GM18507 (cell line): ENCODE measurements around the gene ZNF474.

ENCODE experiments used
- DNase-seq: peaks from one replicate; pipeline ENCODE4 v3.0.0; 2011; ENCODE audit warnings: low read depth; ENCODE audit not compliant: insufficient read length; ENCODE audit errors: extremely low spot score
- FAIRE-seq: peaks from 2 replicates; lab custom pipeline; 2011; peaks lifted over from hg19 to GRCh38; lab: Jason Lieb, UNC

The ZNF474 gene

GRCh38 chr5:122173474-122174415, 44.4 kb downstream of the ZNF474 start:
- no peak for FAIRE-seq
- DNase-seq = no peak

DNA sequence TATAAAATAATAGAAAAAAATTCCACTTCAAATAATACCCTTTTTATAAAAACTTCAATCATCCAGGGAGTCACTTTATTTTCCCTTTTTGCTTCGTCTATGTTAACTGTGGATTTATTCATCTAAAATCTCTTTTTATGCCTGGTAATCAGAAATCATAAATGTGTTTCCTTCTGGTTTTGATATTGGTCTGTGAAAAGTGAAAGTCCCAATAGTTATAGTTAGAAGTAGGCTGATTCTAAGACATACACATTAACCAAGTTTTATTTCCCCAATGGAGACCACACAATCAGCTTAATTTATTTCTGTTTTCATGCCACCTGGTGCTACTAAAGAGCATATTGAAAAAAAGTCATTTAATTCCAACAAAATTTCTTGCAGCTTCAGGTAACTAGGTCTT, 45.7 kb downstream of the ZNF474 start:
- FAIRE-seq = no peak
- no peak for DNase-seq

GRCh38 chr5:122175852-122176251, 46.5 kb downstream of the ZNF474 start:
- FAIRE-seq (no peak), DNase-seq (no peak)

GRCh38 chr5:122177161-122177560, 47.8 kb downstream of the ZNF474 start:
- FAIRE-seq = no peak
- DNase-seq = no peak

- FAIRE-seq = no peak
- no peak for DNase-seq
Measured at GRCh38 chr5:122179701-122180100, 50.4 kb downstream of the ZNF474 start.

DNA sequence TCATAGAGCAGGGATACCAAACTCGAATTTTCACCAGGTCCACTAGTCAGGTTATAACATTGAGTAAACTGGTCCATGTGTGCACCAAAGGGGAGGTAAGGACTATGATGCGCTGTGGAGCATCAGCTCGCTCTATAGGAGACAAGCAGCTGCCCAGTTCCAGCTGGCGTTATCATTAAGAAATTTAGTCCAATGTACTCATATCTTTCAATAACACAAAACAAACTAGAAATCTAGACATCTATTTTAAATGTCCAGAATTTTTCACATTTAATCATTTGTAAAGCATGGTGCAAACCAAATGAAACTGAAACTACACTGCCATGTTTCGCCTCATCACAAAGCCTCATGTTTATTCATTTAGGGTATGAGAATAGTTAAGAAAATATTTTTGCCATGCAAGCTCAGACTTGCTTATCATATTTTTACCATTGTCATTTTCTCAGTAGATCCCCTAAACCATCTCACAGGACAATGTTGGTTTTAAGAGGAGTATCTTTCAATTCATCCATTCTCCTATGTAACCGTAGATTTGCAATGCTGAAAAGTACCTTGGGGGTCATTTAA, 50.9 kb downstream of the ZNF474 start:
- no peak for FAIRE-seq
- no peak for DNase-seq

GRCh38 chr5:122180863-122181548, 51.7 kb downstream of the ZNF474 start:
- FAIRE-seq (no peak), DNase-seq (no peak)

DNA sequence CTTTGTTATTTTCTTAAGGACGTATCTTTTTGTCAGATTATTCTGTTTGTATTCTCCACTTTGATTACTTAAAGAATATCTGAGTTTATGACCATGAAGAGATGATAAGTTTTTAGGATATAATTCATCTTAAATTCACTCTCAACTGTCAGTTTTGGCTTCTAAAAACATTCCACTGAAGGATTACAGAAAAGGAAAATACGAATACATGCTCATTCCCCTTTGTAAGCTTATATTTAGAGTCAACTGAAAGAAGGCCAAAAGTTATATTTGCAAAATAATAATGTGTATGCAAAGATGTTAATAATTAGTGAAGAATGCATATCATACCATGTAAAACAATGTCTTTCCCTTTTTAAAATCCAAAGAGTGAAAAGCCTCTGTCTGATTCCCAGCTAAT, 52.5 kb downstream of the ZNF474 start:
- FAIRE-seq = no peak
- DNase-seq = no peak

DNA sequence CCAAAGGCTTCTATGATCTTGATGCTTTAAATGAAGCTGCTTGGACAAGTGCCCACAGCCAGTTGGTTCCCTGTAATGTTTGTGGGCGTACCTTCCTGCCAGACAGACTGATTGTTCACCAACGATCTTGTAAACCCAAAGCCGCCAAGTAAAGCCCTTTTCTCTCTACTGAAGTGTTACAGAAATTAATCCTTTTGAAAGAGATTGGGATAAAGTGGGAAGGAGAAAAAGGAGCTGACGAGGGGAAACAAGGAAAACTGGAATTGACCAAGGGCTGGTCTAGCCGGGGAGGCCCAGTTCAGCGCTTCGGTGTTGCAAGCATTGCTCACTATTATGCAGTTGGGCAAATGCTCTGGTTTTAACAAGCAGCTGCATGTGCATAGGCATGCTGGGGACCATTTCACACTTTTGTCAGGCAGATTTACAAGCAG, 53.2 kb downstream of the ZNF474 start:
- DNase-seq (no peak), FAIRE-seq (no peak)

DNA sequence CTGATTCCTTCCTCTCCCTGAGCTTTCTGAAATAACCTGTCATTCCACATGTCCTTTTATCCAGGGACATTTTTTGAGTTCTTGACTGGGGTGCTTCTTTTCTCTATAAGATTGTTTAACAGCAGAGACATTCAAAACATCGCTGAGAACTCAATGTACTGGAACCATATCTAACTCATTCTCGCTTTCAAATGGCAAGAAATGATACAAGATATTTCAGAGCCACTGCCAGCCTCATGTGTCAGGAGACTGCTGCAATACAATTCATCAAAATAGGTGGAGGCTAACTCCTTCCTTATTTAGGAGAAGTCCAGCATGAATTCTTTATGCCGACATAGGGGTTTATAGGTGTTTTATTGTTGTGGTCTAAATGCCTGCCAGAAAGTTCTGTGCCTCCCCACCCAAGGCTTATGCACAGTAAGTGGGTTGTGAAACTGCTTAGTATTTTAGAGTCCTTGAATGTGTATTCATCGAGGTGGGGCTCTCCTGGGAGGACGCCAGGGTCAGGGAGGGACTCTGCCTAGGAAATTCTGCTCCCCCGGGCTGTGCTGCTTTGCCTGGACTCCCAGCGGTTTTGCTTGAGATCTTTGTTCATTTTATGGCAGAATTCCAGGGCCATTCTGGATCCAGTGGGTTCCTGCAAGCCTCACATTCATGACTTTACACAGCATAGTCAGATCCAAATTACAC, 53.9 kb downstream of the ZNF474 start:
- FAIRE-seq (no peak), DNase-seq (no peak)

- no peak for FAIRE-seq
- no peak for DNase-seq
Measured at GRCh38 chr5:122183788-122184170, 54.4 kb downstream of the ZNF474 start.

- FAIRE-seq (no peak), DNase-seq (no peak)
Measured at GRCh38 chr5:122184676-122185255, 55.4 kb downstream of the ZNF474 start.

GRCh38 chr5:122187426-122187825, 58.1 kb downstream of the ZNF474 start:
- DNase-seq (no peak), FAIRE-seq (no peak)

GRCh38 chr5:122190156-122190555, 60.8 kb downstream of the ZNF474 start:
- no peak for DNase-seq
- no peak for FAIRE-seq

DNA sequence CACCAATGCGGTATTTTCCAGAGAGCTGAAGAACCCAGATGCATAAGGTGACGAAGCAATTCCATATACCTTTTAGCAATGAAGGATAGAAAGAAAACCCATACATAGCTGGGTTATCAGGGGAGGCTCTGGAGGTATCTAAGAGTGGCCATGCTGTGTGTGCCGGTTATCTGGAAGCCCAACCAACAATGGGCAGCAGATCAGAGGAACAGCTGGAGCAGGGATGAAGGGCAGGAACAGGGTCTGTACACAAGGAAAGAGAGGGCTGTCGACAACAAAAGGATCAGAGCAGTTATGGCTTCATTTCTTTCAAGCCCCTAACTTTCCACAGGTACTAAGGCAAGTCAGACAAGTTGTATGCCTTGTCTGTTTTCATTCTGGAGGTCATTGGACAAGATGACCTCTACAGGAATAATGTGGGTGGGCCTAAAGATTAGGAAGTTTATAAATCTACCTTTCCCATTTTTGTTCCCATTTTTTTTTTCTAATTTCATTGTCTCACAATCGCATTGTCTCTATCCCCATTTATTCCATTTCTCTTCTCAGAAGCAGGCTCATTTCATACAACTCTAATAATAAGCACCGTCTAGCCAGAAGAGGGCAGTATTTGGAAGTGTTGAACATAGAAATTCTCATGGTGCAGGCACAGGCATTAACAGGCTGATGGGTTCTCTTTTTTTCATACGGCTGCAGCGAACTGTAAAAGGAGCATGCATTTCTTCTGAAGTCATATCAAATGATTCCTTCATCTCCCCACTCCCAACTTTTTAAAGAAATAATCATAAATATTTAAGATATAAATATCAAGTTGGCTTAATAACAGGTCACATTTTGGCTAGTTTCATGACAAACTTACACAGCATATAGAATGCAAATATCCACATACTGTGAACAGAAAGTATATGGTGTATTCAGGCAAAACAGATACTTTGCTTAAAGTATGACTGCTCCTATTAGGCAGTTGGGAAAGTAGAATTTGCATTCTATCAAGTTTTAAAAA, 63.5 kb downstream of the ZNF474 start:
- DNase-seq (no peak), FAIRE-seq (peak; percentile 61)

DNA sequence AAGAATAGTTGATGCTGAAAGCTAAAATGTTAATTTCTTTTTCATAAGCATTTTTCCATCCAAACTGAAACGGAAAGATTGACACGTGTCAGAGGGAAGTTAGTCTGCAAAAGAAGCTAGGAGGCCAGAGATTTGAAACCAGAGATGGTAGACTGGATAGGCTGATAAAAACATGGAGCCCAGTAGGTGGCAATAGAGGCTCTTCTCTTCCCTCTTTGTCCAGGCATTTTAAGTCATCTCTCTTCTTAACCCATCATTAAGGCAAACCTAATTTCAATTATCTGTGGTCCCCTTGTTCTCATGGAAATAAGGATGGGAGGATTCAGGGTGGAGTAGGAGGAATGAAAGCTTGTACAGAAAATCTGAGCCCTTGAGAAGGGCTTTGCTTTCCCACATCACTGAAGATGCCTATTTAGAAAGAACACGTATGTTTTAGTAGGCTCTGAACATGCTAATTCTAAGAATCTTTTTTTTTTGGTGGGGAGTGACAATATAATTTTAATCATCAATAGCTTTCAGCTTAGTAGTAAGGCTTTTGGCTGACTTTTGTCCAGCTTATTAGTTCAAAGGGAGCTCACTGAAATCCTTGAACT, 66.6 kb downstream of the ZNF474 start:
- DNase-seq (no peak), FAIRE-seq (no peak)

DNA sequence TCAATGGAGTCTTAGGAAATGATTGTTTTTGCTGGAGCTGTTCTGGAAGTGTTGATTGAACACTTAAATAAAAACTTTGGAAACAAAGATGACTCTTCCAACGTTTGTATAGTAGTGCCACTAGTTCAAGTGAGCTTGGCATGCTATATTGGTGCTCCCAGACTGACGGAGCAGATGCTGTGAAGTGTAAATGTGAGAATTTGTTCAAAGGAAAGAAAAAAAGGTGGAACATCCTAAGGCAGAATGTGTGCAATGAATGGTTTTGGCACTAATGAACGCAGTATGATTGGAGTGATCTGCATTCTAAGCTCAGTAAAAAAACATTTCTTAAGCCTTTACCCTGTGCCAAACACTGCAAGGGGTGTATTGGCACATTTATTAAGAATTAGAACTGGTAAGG, 69.8 kb downstream of the ZNF474 start:
- no peak for DNase-seq
- no peak for FAIRE-seq

DNA sequence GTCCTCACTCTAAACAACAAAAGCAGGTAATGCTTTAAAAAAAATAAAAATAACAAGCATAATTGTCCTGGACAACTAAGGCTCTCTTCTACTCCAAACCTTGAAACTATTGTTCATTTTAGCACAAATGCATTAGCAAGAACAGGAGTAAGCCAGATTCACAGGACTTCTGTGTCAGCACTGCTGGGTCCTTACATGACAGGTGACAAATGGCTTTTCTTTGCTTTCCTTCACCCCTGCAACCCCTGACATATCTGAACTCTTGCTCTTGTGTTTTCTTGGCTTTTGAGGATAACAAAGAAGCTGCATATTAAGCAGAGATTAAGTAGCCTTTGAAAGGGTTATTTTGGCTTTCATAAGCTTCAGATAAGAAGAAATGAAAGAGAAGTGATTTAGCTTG, 71.1 kb downstream of the ZNF474 start:
- FAIRE-seq (no peak), DNase-seq (no peak)
